T-helper 2 cell (primary cell): ENCODE results near the gene CRYBG1.
"Not testable (repeated sequence)": the region's sequence is repeated elsewhere in the genome, so short reads cannot be mapped to it uniquely, and the experiment has no call there.

Experiments
- DNase-seq, 5 experiments: peaks; one replicate each; pipeline versions ENCODE4 v3.0.0 to v3.0.0-alpha.2; 2012 to 2022

The CRYBG1 gene

DNA sequence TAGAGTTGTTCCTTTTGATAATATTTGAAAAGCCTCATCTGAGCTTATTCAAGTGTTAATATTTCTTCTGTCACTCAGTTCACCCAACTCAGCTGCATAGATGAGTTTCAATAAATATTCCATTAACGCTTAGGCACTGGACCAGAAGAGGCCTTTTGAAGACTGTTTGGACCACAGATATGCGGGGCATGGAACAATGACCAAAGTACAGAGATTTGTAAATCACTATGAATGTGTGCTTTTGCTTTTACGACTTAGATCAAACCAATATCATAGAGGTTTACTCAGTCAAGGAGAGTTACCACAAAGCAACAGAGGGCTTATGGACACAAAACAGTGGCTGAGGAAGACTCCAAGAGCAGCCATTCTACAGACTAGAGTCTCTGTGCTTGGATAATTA is 168.9 kb downstream of the CRYBG1 start:
- DNase-seq: no peak

DNA sequence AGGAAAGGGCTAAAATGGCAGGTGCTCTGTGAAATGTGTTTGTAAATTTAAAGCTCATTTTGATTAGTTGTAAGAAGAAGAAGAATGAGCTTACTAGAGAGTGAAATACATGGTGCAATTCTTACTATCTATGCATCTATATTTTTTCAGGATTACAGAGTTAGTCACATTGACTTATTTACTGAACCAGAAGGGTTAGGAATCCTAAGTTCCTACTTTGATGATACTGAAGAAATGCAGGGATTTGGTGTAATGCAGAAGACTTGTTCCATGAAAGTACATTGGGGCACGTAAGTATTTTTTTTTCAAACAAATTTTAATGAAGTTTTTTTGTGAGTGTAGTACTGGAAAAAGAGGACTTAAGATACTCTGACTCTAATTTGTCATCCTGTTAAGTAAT is 169.5 kb downstream of the CRYBG1 start:
- no peak for DNase-seq

DNA sequence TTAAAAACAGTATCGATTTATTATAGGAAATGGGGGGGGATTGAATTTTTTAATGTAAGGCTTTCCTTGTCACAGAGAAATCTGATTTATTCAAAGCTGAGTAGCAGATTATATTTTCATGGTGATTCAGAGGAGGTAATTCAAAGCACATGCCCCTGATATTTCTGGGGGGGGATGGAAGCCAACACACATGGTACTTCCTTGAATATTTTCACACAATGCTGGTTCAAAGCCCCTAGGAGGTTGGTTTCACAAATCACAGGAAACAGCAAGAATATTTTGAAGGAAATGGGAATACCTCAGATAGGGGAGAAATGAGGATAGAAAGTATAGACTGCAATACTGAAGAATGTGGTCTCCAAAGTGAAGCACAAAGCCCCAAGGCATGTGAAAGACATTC is 170.0 kb downstream of the CRYBG1 start:
- no peak for DNase-seq

DNA sequence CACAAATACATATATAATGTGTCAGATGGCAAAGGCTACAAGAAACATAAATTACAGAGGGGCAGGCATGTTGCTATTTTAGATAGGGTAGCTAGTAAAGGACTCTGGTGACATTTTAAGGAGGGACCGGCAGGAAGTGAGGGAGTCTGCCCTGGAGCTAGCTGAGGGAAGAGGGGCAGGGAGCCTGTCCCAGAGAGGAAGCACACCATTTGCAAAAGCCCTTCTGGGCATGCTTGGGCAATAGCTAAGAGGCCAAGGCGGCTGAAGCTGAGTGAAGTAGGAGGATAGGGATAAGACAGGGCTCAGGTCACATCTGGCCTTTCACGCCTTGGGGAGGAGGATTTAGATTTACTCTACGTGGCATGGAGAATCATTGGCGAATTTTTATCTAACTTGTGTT is 172.5 kb downstream of the CRYBG1 start:
- no peak for DNase-seq

DNA sequence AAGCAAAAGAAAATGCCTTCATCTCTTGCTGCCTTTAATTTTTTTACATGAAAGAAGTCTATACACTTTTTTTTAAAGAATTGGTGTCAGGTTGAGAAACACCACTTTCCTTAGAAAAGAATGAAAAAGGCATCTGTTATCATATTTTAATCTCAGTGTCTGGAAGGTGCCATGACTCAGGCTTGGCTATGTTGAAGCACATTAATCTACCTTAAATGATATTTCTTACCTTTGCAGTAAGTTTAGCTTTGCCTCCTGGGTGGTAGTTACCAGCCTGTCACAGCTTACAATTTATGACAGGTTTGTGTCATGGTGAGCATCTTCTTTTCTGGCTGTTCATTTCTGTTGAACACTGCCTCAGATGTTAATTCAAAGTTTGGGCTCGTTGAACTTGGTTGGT is 173.5 kb downstream of the CRYBG1 start:
- no peak for DNase-seq

DNA sequence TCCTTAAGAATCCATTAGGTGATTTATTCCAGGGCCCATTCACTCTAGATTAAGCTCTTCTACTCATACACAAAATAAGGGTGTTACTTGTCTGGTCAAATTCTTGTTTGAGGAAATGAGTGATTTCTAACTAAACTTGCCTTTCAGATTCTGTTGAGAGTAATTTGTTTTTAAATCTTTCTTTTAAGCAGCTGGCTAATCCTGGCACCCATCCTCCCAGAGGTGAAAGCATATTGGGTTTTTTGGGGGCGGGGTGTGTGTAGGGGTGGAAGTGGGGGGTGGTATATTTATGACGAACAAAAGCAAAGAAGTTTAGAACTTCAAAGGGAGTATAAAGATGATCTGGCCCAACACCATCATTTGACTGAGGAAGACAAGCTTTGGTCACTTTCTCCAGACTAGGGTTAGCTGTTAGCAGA is 174.1 kb downstream of the CRYBG1 start:
- DNase-seq: peak in 2 of 5 experiments; percentile 44 to 77

DNA sequence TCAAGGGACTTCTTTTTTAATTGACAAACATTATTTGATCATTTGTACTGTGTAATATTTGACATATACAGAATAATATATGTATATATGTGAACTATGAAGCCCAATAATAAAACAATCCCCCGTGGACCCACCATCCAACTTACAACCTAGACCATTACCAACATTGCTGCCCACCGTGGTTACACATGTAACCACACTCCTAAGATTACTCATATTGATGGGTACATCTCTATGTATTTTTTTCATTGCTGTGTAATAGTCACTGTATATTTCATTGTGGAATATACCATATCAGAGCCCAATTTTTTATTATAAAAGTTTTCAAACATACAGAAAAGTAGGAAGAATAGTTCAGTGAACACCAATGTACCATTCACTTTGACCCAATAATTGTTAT is 174.5 kb downstream of the CRYBG1 start:
- DNase-seq: no peak

DNA sequence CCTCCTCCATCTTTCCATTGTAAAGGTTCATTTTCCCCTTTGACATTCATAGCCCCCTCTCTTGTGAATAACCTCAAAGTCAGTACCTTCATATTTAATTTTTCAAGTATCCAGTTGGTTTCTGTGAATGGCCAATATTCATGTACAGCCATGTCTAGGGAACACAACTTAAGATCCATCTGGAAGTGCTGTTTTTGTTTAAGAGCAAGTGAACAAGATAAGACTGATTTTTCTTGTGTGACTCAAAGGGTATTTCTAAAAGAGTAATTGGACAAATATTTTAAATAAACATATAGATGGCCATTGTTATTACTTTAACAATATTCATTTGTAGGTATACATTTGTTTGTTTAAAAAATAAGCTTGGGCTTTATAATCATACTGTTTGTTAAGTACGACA is 175.8 kb downstream of the CRYBG1 start:
- no peak for DNase-seq

DNA sequence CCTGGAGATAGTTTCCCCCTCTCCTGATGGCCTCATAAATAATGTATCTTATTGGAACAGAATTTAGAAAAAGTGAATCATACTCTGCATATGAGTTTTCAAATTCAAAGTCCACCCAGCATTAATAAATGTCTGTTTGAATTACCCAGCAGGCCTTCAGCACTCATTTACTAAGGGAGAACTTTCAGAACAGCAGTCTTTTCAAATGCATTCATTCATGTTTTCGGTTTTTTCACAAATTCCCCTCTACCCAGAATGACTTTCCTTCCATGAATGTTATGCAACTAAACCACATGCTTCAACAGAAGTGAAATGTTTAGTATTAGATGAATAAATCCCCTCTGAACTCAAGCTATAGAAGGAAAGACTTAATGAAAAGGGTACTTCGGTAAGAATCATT is 176.3 kb downstream of the CRYBG1 start:
- no peak for DNase-seq

DNA sequence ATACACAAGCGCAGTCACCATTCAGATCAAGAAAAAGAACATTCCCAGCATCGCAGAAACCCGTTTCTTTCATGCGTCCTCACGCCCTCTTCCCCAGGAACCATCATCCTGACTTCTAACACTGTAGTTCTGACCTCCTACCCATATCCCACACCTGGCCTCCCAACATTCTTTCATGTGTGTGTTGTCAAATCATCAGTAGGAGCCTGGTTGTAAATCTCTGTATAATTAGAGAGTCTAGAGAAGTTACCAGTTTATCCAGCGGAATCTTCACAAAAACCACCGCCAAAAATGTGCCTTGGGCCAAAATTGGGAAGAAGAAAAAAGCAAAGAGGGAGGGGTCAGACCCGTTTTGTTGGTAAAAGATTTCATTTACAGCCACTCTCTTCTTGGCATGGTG is 177.1 kb downstream of the CRYBG1 start:
- DNase-seq: no peak

DNA sequence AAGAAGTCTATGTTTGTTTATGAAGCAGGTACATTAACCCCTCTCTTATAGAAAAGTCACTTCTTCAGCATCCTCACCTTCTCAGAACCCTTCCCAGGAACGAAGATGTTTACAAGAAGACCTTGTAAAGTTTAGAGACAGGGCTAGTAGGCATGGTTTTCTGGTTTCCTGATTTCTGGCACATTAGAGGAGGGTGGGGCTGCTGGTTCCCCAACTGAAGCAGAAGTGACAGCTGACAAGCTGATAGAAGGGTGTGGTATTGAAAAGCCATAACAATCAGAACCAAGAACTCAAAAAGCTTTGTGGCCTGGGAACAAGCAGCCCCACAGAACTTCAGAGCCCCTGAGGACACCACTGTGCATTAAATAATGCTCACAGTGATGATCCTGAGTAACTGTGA is 177.6 kb downstream of the CRYBG1 start:
- DNase-seq: no peak

DNA sequence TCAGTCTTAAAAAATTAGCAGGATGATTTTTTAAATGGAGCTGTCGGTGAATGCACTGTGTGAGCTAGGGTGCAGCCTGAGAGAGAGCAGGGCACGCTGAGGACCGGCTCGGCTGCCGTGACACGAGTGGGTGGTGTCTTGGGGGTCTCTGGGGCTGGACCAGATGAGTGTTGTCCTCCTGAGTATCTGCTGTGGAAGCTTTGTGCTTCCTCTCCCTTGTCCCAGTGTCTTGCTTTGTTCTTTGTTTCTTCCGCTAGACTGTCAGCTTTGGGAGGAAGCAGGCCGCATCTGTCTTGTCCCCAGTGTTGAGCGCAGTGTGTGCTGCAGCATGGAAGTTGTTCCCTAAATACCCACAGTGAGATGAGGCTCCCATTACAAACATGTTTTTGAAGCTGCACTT is 179.4 kb downstream of the CRYBG1 start:
- no peak for DNase-seq

DNA sequence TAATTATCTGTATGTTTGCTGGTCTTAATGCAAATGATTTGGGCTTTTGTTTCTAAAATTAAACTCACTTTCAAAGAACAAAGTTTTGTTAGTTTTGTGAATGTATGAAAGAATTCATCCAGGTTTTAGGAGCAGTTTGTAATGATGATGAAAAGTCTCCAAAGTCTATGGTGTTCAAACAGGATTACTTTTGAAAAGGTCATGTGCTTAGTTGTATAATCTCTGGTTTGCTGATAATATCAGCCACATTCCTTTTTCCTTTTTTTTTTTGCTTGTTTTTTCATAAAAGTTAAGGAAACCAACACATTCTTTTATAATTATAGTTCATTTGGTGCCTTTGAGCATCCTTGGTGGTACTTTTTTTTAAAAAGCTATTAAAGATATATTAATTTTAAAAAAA is 179.9 kb downstream of the CRYBG1 start:
- DNase-seq: no peak

DNA sequence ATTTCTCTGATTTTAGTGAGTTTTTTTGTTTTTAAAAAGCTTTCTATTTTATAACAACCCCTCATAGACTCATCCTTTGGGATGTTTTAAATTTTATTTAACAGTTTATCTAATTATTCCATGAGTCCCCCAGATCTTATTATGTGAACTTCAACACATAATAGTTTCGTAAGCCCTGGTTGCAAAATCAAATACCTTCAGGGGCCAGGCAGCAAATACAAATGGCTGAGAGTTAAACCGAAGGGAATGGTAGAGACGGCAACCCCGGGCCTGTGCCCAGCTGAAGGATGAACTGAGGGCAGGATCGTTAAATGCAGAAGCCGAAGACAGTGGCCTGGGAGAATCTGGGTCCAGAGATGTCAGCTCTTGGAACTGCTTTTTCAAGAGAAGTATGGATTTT is 180.4 kb downstream of the CRYBG1 start:
- DNase-seq: no peak

DNA sequence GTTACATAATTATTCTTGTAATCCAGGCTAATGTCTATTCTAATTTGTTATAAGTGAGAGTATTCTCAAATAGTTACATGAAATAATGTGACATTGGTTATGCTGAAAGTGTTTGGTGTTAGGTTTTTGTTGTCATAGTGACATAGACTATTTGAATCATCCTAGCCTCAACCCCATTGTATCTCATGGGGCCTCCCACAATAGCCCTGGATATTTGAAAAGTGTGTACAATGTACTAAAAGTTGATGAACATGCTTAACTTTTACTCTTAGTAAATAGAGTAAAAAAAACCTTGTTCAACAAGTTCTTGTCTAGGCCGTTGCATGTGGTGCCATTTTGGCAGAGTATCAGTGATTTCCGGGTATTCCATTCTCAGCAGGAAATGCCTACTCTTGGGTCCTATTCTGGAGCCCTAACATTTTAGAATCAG is 185.8 kb downstream of the CRYBG1 start:
- DNase-seq: peak in 1 of 5 experiments; percentile 23

DNA sequence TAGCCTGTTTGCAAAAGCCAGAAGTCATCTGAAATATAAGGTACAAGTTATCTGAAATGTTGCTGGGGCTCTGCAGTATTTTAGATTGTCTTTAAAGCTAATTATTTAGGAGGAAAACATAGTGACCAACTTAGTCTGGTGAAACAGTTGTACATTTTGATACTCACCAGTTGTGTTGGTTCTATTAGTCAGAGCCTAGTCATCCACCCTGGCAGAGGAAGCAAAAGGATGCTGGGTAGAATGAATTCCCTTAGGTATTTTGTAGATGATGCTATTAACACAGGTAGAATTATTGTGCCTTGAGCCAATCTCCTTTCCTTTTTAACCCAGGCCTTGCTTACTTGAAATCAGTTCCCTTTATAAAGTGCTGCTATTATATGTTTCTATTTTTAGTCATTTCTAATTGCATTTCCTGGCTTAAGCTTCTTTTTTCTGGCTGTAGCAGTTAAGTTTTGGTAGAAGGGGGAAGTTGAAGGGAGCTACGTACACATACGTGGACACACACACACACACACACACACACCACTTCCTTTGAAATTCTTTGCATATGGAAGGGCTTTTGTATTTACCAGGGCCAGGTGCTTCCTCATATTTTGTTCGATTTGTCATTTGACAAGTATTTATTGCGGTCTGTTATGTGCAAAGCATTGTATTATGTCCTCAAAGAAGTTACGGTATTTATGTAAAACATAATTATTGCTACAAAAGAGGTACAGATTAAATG is 186.3 kb downstream of the CRYBG1 start:
- no peak for DNase-seq

DNA sequence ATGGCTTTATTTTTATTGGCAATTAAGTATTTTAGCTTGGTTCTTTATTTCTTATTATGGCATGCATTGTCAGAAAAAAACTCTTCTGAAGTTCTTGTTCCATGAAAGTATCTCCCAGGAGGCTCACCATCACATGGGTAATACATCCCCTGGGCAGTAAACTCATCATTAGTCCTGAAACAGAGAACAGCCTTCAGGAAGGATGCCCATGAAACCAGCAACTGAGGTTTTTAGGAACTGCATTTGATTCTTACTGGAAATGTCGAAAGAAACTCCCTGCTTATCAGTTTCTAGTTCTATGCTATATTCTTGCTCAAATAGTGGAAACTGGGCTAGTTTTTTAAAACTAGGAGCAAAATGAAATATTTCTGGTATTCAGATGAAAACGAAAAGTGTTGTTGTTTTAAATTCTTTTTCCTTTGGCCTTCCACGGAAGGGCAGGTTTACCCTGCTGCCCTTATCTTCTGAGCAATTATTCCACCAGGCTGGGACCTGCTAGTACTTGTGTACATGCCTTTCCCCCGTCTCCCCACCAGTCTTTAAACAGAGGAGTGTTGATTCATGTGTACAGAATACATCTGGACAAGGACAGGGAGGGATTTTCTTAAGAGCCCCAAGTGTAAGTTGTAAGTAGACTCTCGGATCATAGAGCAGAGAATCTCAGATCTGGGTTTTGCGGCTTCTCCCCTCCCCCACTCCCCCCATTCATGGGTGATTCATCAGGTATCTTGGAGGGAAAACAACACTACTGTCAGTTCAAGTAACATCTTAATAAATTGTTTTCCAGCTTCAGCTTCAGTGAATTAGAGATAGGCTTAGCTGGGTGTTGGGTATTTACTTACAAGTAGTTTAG is 187.3 kb downstream of the CRYBG1 start:
- peak in 1 of 5 experiments; percentile 19 for DNase-seq

DNA sequence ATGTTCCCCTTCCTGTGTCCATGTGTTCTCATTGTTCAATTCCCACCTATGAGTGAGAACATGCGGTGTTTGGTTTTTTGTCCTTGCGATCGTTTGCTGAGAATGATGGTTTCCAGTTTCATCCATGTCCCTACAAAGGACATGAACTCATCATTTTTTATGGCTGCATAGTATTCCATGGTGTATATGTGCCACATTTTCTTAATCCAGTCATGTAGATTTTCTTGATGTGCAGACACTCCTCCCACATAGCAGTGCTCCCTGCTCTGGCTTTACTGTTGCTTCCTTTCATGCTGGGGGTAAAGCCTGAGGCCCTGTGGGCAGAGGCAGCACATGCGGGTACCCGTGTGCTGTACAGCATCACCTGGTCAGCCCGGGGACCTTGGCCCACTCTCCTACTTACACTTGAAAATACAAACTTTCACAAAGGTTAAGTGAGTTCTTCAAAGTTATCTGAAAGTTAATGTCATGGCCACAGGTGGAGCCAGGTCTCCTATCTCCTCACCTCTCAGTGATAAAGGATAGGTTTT is 188.5 kb downstream of the CRYBG1 start:
- DNase-seq: not testable (repeated sequence)

DNA sequence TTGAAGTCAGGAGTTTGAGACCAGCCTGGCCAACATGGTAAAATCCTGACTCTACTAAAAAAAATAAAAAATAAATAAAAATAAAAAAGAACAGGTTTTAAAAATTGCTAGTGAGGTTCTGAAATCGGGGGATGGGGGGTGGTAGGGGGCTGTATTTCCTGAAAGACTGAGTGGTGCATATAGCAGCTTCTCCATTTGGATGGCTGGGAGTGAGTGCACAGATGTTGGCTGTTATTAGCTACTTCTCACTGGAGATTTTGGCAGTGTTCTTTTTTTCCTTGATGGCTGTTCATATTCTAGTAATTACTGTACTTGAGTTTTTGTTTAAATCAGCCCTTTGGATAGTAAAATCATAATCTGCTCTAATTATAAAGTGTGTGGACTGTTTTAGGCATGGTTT is 189.0 kb downstream of the CRYBG1 start:
- no peak for DNase-seq

DNA sequence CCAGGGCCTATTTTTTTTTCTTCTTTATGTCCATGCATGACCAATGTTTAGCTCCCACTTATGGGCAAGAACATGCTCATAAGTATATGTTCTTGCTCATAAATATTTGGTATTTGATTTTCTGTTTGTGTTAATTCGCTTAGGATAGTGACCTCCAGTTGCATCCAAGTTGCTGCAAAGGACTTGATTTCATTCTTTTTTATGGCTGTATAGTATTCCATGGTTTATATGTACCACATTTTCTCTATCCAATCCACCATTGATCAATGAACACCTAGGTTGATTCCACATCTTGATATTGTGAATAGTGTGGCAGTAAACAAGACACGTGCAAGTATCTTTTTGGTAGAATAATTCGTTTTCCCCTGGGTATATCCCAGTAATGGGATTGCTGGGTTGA is 190.6 kb downstream of the CRYBG1 start:
- no peak for DNase-seq

DNA sequence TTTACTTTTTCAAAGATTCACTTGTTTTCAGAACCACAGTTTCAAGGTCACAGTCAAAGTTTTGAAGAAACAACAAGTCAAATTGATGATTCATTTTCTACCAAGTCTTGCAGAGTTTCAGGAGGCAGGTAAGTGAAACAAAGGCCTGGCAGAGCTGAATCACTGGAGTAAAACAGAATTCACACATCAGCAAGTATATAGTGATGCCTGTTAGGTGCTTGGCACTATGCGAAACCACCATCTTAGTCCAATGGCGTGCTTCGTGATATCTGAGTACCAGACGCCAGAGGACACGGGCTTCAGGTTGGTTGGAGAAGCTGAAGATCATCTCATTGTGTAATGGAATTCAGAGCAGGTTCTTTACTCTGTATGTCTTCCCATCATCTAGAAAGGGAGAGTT is 192.9 kb downstream of the CRYBG1 start:
- peak in 2 of 5 experiments; percentile 13 to 60 for DNase-seq

DNA sequence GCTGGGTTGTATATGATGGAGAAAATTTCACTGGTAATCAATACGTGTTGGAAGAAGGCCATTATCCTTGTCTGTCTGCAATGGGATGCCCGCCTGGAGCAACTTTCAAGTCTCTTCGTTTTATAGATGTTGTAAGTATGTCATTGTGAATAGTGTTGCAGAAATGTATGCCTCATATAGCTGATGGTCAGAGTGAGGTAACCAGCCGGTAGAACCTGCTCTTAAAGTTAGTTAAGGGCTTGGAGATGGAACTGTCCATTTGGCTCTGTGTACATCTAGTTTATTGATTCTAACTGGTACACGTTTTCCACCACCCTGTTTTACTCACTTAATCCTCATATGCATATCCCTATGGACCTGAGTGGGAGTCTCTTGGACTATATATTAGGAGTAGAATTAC is 195.2 kb downstream of the CRYBG1 start:
- no peak for DNase-seq

DNA sequence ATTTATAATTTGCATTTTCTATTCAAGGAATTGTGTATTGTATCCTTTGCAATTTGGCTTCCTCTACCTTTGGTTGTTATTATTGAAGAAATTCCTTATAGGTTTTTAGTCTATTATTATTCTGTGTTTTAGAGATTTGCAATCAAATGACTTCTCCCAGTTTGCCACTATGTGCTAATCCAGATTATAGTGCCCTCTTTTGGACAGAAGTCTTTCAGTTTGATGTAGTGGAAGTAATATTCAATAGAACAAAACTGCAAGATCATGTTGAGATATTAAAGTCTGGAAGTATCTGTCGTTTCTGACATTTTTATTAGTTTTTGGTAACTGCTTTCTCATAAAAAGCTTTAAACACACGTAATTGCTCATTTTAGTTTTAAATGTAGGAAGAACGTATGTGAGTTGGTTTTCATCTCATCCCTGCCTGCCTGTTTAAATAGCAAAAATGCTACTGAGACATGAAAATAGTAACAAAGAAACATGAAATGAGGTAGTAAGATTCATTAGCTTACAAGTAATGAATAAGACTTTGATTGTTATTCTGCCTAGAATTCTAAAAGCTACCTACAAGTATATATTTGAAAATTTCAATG is 195.9 kb downstream of the CRYBG1 start:
- peak in 1 of 5 experiments; percentile 32 for DNase-seq

DNA sequence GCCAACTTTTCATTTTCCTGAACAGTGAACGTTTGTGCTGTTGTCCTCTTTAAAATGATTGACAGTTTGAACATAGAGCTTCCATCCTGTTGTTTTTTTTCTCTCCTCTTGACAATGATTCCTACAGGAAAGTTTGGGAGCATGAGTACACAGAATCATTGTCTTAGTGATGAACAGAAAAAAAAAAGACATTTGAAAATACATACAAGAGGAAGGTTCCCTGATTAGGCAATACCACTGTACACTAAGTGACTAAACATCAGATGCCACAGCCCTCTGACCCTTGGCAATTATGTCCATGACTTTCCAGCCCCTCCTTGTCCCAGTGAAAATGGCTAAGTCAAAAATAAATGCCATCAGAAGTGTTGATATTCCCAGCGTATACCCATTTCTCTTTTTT is 197.3 kb downstream of the CRYBG1 start:
- DNase-seq: no peak
